Measurements from ENCODE around the gene CTNNB1.

CTNNB1 gene

GRCh38 chr3:41202834-41203345 lies 3.6 kb downstream of the CTNNB1 start:
- Histone ChIP-seq H2BK15ac (replicated peaks; ENCODE audit: low read depth) (no peak overlapping the region), H3K79me1 (ENCODE audit: low read length) (no peaks in the 10 kb centered on the region), H3K27me3 (ENCODE audit: insufficient read depth, low read length, poor library complexity) (no peaks in the 10 kb centered on the region), H3K27ac (ENCODE audit: low read depth, low read length) (no peak overlapping the region), H3K79me2 (ENCODE audit: control insufficient read depth, insufficient read depth, low read length) (peaks cover 73% of the 10 kb centered on the region), H3K4ac (ENCODE audit: low read depth, low read length) (no peak overlapping the region), H3K4me1 (ENCODE audit: control insufficient read depth, low read depth, low read length) (peaks cover 6% of the 10 kb centered on the region), H2BK5ac (ENCODE audit: low read length) (no peak overlapping the region), H3K4me3 (ENCODE audit: low read length) (no peak overlapping the region), H3K56ac (ENCODE audit: low read length) (no peak overlapping the region), H3K23ac (ENCODE audit: low read length) (no peak overlapping the region), H3K18ac (ENCODE audit: low read length) (no peak overlapping the region), H2AK5ac (ENCODE audit: low read length) (no peak overlapping the region), H4K8ac (ENCODE audit: low read depth, low read length) (no peak overlapping the region), H3K36me3 (ENCODE audit: control insufficient read depth, insufficient read depth, low read length) (no peaks in the 10 kb centered on the region), H3K4me2 (ENCODE audit: low read length) (no peak overlapping the region), H4K5ac (ENCODE audit: low read length) (no peak overlapping the region), H3K9ac (ENCODE audit: low read length) (no peak overlapping the region), H2BK120ac (ENCODE audit: low read depth, low read length) (no peak overlapping the region)
- DNase-seq = peak; percentile 84

GRCh38 chr3:41204369-41204768 lies 5.1 kb downstream of the CTNNB1 start:
- H3K56ac ChIP-seq (ENCODE audit: low read length) = no peak overlapping the region
- no peak overlapping the region for H3K23ac ChIP-seq (ENCODE audit: low read length)
- H3K4ac ChIP-seq (ENCODE audit: low read depth, low read length) = no peak overlapping the region
- H3K79me1 ChIP-seq (ENCODE audit: low read length) = no peaks in the 10 kb centered on the region
- peaks cover 7% of the 10 kb centered on the region for H3K4me1 ChIP-seq (ENCODE audit: control insufficient read depth, low read depth, low read length)
- no peak overlapping the region for H2BK120ac ChIP-seq (ENCODE audit: low read depth, low read length)
- no CpG with 5 or more reads among the region's 1 CpG for WGBS (ENCODE audit: extremely low coverage, insufficient coverage, low lambda C conversion rate)
- no peak overlapping the region for H2BK5ac ChIP-seq (ENCODE audit: low read length)
- H3K18ac ChIP-seq (ENCODE audit: low read length) = no peak overlapping the region
- H3K4me3 ChIP-seq (ENCODE audit: low read length) = no peak overlapping the region
- no peak overlapping the region for H3K27ac ChIP-seq (ENCODE audit: low read depth, low read length)
- H3K9ac ChIP-seq (ENCODE audit: low read length) = no peak overlapping the region
- no peak overlapping the region for H4K8ac ChIP-seq (ENCODE audit: low read depth, low read length)
- no peak overlapping the region for H3K4me2 ChIP-seq (ENCODE audit: low read length)
- no peaks in the 10 kb centered on the region for H3K27me3 ChIP-seq (ENCODE audit: insufficient read depth, low read length, poor library complexity)
- no peak overlapping the region for H4K5ac ChIP-seq (ENCODE audit: low read length)
- no peaks in the 10 kb centered on the region for H3K36me3 ChIP-seq (ENCODE audit: control insufficient read depth, insufficient read depth, low read length)
- DNase-seq = no peak
- no peak overlapping the region for H2BK15ac ChIP-seq (replicated peaks; ENCODE audit: low read depth)
- peaks cover 88% of the 10 kb centered on the region for H3K79me2 ChIP-seq (ENCODE audit: control insufficient read depth, insufficient read depth, low read length)
- H2AK5ac ChIP-seq (ENCODE audit: low read length) = no peak overlapping the region

- H3K9ac ChIP-seq (ENCODE audit: low read length) = no peak overlapping the region
- no peak overlapping the region for H2BK5ac ChIP-seq (ENCODE audit: low read length)
- no peak overlapping the region for H3K4me2 ChIP-seq (ENCODE audit: low read length)
- H3K27ac ChIP-seq (ENCODE audit: low read depth, low read length) = no peak overlapping the region
- H3K4ac ChIP-seq (ENCODE audit: low read depth, low read length) = no peak overlapping the region
- no peaks in the 10 kb centered on the region for H3K27me3 ChIP-seq (ENCODE audit: insufficient read depth, low read length, poor library complexity)
- no peak overlapping the region for H2AK5ac ChIP-seq (ENCODE audit: low read length)
- DNase-seq = no peak
- no peak overlapping the region for H3K56ac ChIP-seq (ENCODE audit: low read length)
- no peaks in the 10 kb centered on the region for H3K36me3 ChIP-seq (ENCODE audit: control insufficient read depth, insufficient read depth, low read length)
- H3K79me1 ChIP-seq (ENCODE audit: low read length) = no peaks in the 10 kb centered on the region
- no peak overlapping the region for H2BK120ac ChIP-seq (ENCODE audit: low read depth, low read length)
- H4K8ac ChIP-seq (ENCODE audit: low read depth, low read length) = no peak overlapping the region
- H4K5ac ChIP-seq (ENCODE audit: low read length) = no peak overlapping the region
- H2BK15ac ChIP-seq (replicated peaks; ENCODE audit: low read depth) = no peak overlapping the region
- peaks cover 88% of the 10 kb centered on the region for H3K79me2 ChIP-seq (ENCODE audit: control insufficient read depth, insufficient read depth, low read length)
- no peak overlapping the region for H3K23ac ChIP-seq (ENCODE audit: low read length)
- no CpG with 5 or more reads among the region's 9 CpGs for WGBS (ENCODE audit: extremely low coverage, insufficient coverage, low lambda C conversion rate)
- H3K4me1 ChIP-seq (ENCODE audit: control insufficient read depth, low read depth, low read length) = peaks cover 7% of the 10 kb centered on the region
- no peak overlapping the region for H3K18ac ChIP-seq (ENCODE audit: low read length)
- H3K4me3 ChIP-seq (ENCODE audit: low read length) = no peak overlapping the region
Measured at GRCh38 chr3:41205591-41205990, 6.3 kb downstream of the CTNNB1 start.

GRCh38 chr3:41207355-41207754 lies 8.1 kb downstream of the CTNNB1 start:
- Histone ChIP-seq H3K36me3 (ENCODE audit: control insufficient read depth, insufficient read depth, low read length) (no peaks in the 10 kb centered on the region), H2BK120ac (ENCODE audit: low read depth, low read length) (no peak overlapping the region), H3K27ac (ENCODE audit: low read depth, low read length) (no peak overlapping the region), H3K79me1 (ENCODE audit: low read length) (no peaks in the 10 kb centered on the region), H3K4me2 (ENCODE audit: low read length) (no peak overlapping the region), H4K8ac (ENCODE audit: low read depth, low read length) (no peak overlapping the region), H3K9ac (ENCODE audit: low read length) (no peak overlapping the region), H3K56ac (ENCODE audit: low read length) (no peak overlapping the region), H3K23ac (ENCODE audit: low read length) (no peak overlapping the region), H2AK5ac (ENCODE audit: low read length) (no peak overlapping the region), H3K18ac (ENCODE audit: low read length) (no peak overlapping the region), H3K4me1 (ENCODE audit: control insufficient read depth, low read depth, low read length) (peaks cover 8% of the 10 kb centered on the region), H3K4ac (ENCODE audit: low read depth, low read length) (no peak overlapping the region), H3K4me3 (ENCODE audit: low read length) (no peak overlapping the region), H2BK15ac (replicated peaks; ENCODE audit: low read depth) (no peak overlapping the region), H3K27me3 (ENCODE audit: insufficient read depth, low read length, poor library complexity) (no peaks in the 10 kb centered on the region), H4K5ac (ENCODE audit: low read length) (no peak overlapping the region), H2BK5ac (ENCODE audit: low read length) (no peak overlapping the region), H3K79me2 (ENCODE audit: control insufficient read depth, insufficient read depth, low read length) (peaks cover 90% of the 10 kb centered on the region)
- WGBS (ENCODE audit: extremely low coverage, insufficient coverage, low lambda C conversion rate) = no CpG with 5 or more reads among the region's 1 CpG
- DNase-seq = peak; percentile 16

GRCh38 chr3:41208507-41209220 lies 9.4 kb downstream of the CTNNB1 start:
- Histone ChIP-seq H3K4me1 (ENCODE audit: control insufficient read depth, low read depth, low read length) (peaks cover 9% of the 10 kb centered on the region), H4K5ac (ENCODE audit: low read length) (no peak overlapping the region), H2BK15ac (replicated peaks; ENCODE audit: low read depth) (no peak overlapping the region), H2AK5ac (ENCODE audit: low read length) (no peak overlapping the region), H3K23ac (ENCODE audit: low read length) (no peak overlapping the region), H3K4me2 (ENCODE audit: low read length) (no peak overlapping the region), H3K56ac (ENCODE audit: low read length) (no peak overlapping the region), H3K79me2 (ENCODE audit: control insufficient read depth, insufficient read depth, low read length) (peaks cover 92% of the 10 kb centered on the region), H3K36me3 (ENCODE audit: control insufficient read depth, insufficient read depth, low read length) (no peaks in the 10 kb centered on the region), H3K27me3 (ENCODE audit: insufficient read depth, low read length, poor library complexity) (no peaks in the 10 kb centered on the region), H2BK120ac (ENCODE audit: low read depth, low read length) (no peak overlapping the region), H3K18ac (ENCODE audit: low read length) (no peak overlapping the region), H4K8ac (ENCODE audit: low read depth, low read length) (no peak overlapping the region), H3K4ac (ENCODE audit: low read depth, low read length) (no peak overlapping the region), H3K4me3 (ENCODE audit: low read length) (no peak overlapping the region), H3K79me1 (ENCODE audit: low read length) (no peaks in the 10 kb centered on the region), H3K9ac (ENCODE audit: low read length) (no peak overlapping the region), H2BK5ac (ENCODE audit: low read length) (no peak overlapping the region), H3K27ac (ENCODE audit: low read depth, low read length) (no peak overlapping the region)
- whole genome bisulfite sequencing (ENCODE audit: extremely low coverage, insufficient coverage, low lambda C conversion rate) = 100% methylated on average over 2 of the region's 7 CpGs
- DNase-seq = no peak

GRCh38 chr3:41209646-41210045 lies 10.3 kb downstream of the CTNNB1 start:
- WGBS (ENCODE audit: extremely low coverage, insufficient coverage, low lambda C conversion rate) = 100% methylated on average over 1 of the region's 5 CpGs

More at GRCh38 chr3:41209646-41210045, 10.3 kb downstream of the CTNNB1 start:
- DNase-seq = no peak
- Histone ChIP-seq H3K56ac (ENCODE audit: low read length) (no peak overlapping the region), H3K79me1 (ENCODE audit: low read length) (no peaks in the 10 kb centered on the region), H3K4me1 (ENCODE audit: control insufficient read depth, low read depth, low read length) (peaks cover 7% of the 10 kb centered on the region), H2BK120ac (ENCODE audit: low read depth, low read length) (no peak overlapping the region), H3K9ac (ENCODE audit: low read length) (no peak overlapping the region), H3K4ac (ENCODE audit: low read depth, low read length) (no peak overlapping the region), H2AK5ac (ENCODE audit: low read length) (no peak overlapping the region), H3K79me2 (ENCODE audit: control insufficient read depth, insufficient read depth, low read length) (peaks cover 92% of the 10 kb centered on the region), H4K8ac (ENCODE audit: low read depth, low read length) (no peak overlapping the region), H4K5ac (ENCODE audit: low read length) (no peak overlapping the region), H3K27me3 (ENCODE audit: insufficient read depth, low read length, poor library complexity) (no peaks in the 10 kb centered on the region), H3K23ac (ENCODE audit: low read length) (no peak overlapping the region), H3K36me3 (ENCODE audit: control insufficient read depth, insufficient read depth, low read length) (no peaks in the 10 kb centered on the region), H3K4me3 (ENCODE audit: low read length) (no peak overlapping the region), H3K27ac (ENCODE audit: low read depth, low read length) (no peak overlapping the region), H2BK15ac (replicated peaks; ENCODE audit: low read depth) (no peak overlapping the region), H2BK5ac (ENCODE audit: low read length) (no peak overlapping the region), H3K4me2 (ENCODE audit: low read length) (no peak overlapping the region), H3K18ac (ENCODE audit: low read length) (no peak overlapping the region)
